Cardiac muscle cell (in vitro differentiated cells and primary cell): ENCODE measurements around the gene WNT10A. TPM values are rescaled to one million over a fixed set of nuclear protein-coding genes. Genes with fewer than 3 reads are reported as not detected.

Experiments used
- DNase-seq, 2 donors: peaks; one replicate each; pipeline versions ENCODE4 v3.0.0 to v3.0.0-alpha.2; 2010 to 2017; ENCODE audit warnings: low read depth in 1 of 2, low spot score in 1 of 2
- H3K27ac ChIP-seq: fragments of 200-600 bp; sonication (generic); 2 replicates; pipeline ENCODE4 v1.5.1; 2016
- H3K27me3 ChIP-seq: fragments of 200-600 bp; sonication (generic); 2 replicates; pipeline ENCODE4 v1.6.0; 2016; ENCODE audit warnings: control low read depth
- H3K36me3 ChIP-seq: fragments of 200-600 bp; sonication (generic); 2 replicates; pipeline ENCODE4 v1.5.1; 2016; ENCODE audit warnings: control low read depth
- H3K4me1 ChIP-seq: fragments of 200-600 bp; sonication (generic); 2 replicates; pipeline ENCODE4 v1.8.1; 2017; ENCODE audit warnings: low read depth, mild to moderate bottlenecking, mixed run types
- H3K4me3 ChIP-seq: fragments of 200-600 bp; sonication (generic); 2 replicates; pipeline ENCODE4 v1.5.1; 2016; ENCODE audit warnings: mild to moderate bottlenecking
- H3K9me3 ChIP-seq: fragments of 200-600 bp; sonication (generic); 2 replicates; pipeline ENCODE4 v1.5.1; 2017; ENCODE audit warnings: low read depth, mild to moderate bottlenecking, control low read depth
- polyA plus RNA-seq: library from polyadenylated mRNA; unstranded; fragments of >200 nt; fragmentation: Nextera tagmentation; extraction: Ambion mirVana; gene quantifications from 2 replicates; pipeline ENCODE4 v1.2.1, GENCODE V29; 2016
- total RNA-seq: library from RNA; depleted of rRNA; stranded (reverse); fragments of >200 nt; gene quantifications from 2 replicates; pipeline ENCODE4 v1.2.3, GENCODE V29; 2016
- TF ChIP-seq, protein P1 (sequence below): IDR thresholded peaks from 2 replicates; pipeline ENCODE4 v1.5.1; 2012; ENCODE audit warnings: low read depth, mild to moderate bottlenecking, low read length

Gene WNT10A
- total and polyA plus RNA-seq, 2 experiments from 2014 or later, result not detected

DNA sequence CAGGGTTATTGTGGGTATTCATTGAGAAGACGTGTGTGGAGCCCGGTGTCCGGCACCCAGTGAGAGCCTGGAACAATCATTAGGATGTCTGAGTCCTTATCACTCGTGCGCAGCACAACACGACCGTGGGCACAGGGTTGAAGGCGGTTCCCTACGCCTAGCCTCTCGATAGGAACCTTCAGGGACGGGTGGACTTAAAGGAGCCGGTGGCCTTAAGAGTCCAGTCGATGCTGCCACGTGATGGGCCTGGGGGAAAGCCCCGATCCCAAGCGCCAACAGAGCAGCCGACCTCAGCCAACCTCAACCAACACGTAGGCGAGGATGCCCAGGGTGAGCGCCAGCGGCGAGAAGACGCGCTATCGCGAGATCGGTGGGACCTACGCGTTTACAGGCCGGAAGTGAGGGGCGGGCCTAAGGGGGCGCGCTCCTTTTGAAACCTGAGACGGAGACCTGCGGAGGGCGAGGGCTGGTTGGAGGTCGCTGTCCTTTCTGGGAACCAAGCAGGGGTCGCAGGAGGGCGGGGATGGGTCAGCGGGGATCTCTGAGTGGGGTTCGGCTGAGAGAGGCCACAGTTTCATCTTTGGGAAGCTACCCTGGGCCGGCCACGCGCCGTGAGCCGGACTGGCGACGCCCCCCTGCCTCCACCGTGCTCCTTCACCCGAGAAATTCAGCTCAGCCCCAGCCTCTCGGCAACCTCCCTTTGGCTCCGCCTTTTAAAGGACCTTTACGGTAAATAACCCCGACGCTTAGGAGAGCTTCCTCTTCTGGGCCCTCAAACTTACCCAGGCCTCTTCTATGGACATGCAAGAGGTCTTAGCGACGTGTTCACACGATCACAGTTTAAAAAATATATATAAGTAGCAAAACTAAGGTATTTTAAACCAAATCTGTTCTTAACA lies 28.3 kb downstream of the WNT10A start:
- peak; percentile 94 to 95 for DNase-seq
- no peaks in the 10 kb centered on the region for H3K9me3 ChIP-seq
- no peaks in the 10 kb centered on the region for H3K4me1 ChIP-seq
- H3K36me3 ChIP-seq, result no peaks in the 10 kb centered on the region
- TF ChIP-seq, protein P1, sequence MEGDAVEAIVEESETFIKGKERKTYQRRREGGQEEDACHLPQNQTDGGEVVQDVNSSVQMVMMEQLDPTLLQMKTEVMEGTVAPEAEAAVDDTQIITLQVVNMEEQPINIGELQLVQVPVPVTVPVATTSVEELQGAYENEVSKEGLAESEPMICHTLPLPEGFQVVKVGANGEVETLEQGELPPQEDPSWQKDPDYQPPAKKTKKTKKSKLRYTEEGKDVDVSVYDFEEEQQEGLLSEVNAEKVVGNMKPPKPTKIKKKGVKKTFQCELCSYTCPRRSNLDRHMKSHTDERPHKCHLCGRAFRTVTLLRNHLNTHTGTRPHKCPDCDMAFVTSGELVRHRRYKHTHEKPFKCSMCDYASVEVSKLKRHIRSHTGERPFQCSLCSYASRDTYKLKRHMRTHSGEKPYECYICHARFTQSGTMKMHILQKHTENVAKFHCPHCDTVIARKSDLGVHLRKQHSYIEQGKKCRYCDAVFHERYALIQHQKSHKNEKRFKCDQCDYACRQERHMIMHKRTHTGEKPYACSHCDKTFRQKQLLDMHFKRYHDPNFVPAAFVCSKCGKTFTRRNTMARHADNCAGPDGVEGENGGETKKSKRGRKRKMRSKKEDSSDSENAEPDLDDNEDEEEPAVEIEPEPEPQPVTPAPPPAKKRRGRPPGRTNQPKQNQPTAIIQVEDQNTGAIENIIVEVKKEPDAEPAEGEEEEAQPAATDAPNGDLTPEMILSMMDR, result no peak
- H3K4me3 ChIP-seq, result peak overlapping the region; percentile 39
- H3K27me3 ChIP-seq, result peaks cover 48% of the 10 kb centered on the region
- no peak overlapping the region for H3K27ac ChIP-seq

DNA sequence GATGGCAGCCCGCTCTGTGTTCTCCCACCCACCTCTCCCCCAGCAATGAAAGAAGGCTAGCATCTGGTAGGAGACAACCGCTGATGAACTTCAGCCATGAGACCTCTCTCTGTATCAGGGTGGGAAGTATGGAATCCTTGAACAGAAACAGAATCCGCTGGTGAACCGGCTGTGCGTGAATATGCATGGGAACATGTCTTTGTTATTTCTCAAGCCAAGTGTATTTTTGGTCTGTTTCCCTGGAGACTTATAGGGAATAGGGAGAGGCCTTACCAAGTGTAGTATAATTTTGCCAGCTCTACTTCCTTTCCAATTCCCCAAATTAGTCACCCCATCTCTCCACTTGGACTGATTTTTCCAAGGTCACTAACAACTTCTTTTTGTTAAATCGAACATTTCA lies 30.1 kb downstream of the WNT10A start:
- TF ChIP-seq, protein P1, result no peak
- peaks cover 30% of the 10 kb centered on the region for H3K27me3 ChIP-seq

DNA sequence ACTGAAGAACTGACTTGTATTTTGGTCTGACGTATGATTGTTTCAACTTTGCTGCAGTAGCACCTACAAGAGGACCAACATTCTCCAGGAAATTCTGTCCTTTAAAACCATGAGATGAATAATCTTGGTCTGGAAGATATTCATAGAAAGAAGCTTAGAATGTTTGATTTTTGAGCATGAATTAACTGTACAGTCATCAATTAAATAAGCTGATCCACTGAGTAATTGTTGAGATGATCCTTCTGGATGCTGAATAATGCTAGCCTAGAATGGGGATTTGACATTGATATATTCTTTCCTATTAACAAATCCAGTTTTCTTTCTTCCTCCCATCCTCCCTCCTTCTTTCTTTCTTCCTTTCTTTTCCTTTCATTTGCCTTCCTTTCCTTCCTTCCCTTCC lies 39.9 kb downstream of the WNT10A start:
- no peak overlapping the region for H3K4me3 ChIP-seq
- no peaks in the 10 kb centered on the region for H3K4me1 ChIP-seq
- TF ChIP-seq, protein P1, result no peak
- H3K36me3 ChIP-seq, result no peaks in the 10 kb centered on the region
- no peak for DNase-seq
- no peak overlapping the region for H3K27ac ChIP-seq
- H3K9me3 ChIP-seq, result no peaks in the 10 kb centered on the region
- H3K27me3 ChIP-seq, result no peaks in the 10 kb centered on the region

More for the DNA sequence above, 30.1 kb downstream of the WNT10A start:
- Histone ChIP-seq H3K4me3 (no peak overlapping the region), H3K9me3 (no peaks in the 10 kb centered on the region), H3K27ac (no peak overlapping the region), H3K36me3 (no peaks in the 10 kb centered on the region), H3K4me1 (no peaks in the 10 kb centered on the region)
- no peak for DNase-seq

DNA sequence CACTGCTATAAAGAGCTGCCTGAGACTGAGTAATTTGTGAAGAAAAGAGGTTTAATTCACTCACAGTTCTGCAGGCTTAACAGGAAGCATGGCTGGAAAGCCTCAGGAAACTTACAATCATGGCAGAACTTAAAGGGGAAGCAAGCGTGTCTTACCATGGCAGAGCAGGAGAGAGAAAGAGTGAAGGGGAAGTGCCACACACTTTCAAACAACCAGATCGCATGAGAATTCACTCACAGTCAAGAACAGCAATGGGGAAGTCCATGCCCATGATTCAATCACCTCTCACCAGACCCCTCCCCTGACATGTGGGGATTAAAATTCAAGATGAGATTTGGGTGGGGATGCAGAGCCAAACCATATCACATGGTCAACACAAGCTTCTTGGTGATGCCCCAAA lies 44.1 kb downstream of the WNT10A start:
- H3K27ac ChIP-seq, result no peak overlapping the region
- no peaks in the 10 kb centered on the region for H3K27me3 ChIP-seq
- TF ChIP-seq, protein P1, result no peak
- no peak for DNase-seq
- H3K9me3 ChIP-seq, result no peaks in the 10 kb centered on the region
- H3K4me3 ChIP-seq, result no peak overlapping the region
- H3K4me1 ChIP-seq, result no peaks in the 10 kb centered on the region
- H3K36me3 ChIP-seq, result no peaks in the 10 kb centered on the region

DNA sequence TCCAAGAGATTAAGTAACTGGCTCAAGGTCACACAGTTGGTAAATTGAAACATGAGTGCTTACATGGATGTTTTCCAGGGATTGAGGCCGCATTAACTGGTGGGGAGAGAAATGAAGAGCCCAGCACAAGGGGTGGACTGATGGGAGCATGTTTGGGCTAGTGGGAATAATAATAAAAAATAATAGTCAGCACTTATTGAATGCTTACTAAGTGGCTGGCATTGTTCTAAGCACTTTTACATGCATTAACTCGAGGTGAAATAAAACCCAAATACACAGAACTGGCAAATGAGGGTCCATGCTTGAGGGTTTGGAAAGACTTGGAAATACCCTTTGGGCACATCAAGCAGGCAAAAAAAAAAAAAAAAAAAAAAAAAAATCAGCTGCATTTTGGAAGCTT lies 44.8 kb downstream of the WNT10A start:
- no peaks in the 10 kb centered on the region for H3K4me1 ChIP-seq
- no peak overlapping the region for H3K4me3 ChIP-seq
- H3K9me3 ChIP-seq, result no peaks in the 10 kb centered on the region
- no peaks in the 10 kb centered on the region for H3K27me3 ChIP-seq
- no peaks in the 10 kb centered on the region for H3K36me3 ChIP-seq
- DNase-seq, result no peak
- no peak overlapping the region for H3K27ac ChIP-seq
- TF ChIP-seq, protein P1, result no peak
